CD4-positive, alpha-beta T cell treated with Interleukin-10 for 1 hour (primary cell): Measurements from ENCODE around the gene AACS.
"Not testable (repeated sequence)": the region's sequence is repeated elsewhere in the genome, so short reads cannot be mapped to it uniquely, and the experiment has no call there.

Experiments used
- DNase-seq: peaks from one replicate; pipeline ENCODE4 v3.0.0-alpha.2; 2020

AACS gene, protein sequence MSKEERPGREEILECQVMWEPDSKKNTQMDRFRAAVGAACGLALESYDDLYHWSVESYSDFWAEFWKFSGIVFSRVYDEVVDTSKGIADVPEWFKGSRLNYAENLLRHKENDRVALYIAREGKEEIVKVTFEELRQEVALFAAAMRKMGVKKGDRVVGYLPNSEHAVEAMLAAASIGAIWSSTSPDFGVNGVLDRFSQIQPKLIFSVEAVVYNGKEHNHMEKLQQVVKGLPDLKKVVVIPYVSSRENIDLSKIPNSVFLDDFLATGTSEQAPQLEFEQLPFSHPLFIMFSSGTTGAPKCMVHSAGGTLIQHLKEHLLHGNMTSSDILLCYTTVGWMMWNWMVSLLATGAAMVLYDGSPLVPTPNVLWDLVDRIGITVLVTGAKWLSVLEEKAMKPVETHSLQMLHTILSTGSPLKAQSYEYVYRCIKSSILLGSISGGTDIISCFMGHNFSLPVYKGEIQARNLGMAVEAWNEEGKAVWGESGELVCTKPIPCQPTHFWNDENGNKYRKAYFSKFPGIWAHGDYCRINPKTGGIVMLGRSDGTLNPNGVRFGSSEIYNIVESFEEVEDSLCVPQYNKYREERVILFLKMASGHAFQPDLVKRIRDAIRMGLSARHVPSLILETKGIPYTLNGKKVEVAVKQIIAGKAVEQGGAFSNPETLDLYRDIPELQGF

DNA sequence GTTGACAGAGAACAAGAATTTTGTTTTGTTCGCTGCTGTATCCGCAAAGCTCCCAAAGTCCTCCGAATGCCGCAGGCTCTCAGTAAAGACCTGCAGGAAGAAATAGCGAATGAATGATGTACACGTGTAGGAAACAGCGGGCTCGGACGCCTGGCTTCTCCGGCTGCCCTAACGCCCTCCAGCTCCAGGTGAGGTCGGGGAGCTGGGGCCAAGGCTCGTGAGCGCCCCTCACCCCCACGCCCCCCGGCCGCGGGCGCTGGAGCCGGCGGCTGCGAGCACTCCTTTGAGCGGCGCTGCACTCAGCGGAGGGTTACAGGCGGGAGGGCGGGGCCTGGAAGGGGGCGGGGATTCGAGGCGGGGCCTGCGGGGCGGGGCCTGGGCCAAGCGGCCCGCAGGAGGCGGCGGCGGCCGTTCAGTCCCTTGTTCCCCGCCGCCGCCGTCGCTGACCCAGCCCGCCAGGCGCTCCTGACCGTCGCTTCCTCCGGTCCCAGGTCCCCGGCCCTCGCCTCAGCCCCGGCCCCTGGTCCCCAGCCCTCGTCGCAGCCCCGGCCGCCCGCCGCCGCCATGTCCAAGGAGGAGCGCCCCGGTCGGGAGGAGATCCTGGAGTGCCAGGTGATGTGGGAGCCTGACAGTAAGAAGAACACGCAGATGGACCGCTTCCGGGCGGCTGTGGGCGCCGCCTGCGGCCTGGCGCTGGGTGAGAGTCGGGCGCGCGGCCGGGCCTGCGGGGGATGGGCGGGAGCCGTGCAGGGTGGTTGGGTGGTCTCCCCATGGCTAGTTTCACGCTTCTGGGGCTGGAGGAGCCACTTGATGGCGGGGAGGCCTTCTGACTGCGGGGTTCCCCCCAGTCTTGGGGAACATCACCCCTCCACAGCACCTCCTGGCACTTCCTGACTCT is at the start of gene AACS:
Gene AACS, plus strand, starts transcription at position 415 of the 898 bp plus-strand sequence. Its CDS starts 150 bp downstream, at position 565.
- DNase-seq = peak; percentile 80

- no peak for DNase-seq
Measured at GRCh38 chr12:125015680-125016310, 49.4 kb upstream of the AACS start.

DNA sequence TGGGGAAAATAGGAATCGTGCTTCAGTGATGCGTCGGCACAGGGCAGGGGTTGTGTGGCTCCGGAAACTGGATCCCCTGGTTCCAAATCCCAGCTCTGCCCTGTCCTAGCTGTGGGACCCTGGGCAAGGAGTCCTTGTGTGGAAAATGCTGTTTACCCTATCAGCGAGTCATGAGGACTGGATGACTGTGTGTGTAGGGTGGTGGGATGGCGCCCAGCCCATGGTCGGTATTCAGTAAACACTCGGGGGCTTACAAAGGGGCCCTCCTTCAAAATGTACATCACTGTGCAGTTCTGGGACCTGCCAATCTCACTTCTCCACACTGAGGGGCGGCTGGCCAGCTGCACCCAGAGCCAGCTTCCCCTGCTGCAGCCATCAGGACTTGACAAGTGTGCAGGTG is 47.4 kb upstream of the AACS start:
- DNase-seq = no peak

- no peak for DNase-seq
Measured at GRCh38 chr12:125018356-125018755, 46.9 kb upstream of the AACS start.

DNA sequence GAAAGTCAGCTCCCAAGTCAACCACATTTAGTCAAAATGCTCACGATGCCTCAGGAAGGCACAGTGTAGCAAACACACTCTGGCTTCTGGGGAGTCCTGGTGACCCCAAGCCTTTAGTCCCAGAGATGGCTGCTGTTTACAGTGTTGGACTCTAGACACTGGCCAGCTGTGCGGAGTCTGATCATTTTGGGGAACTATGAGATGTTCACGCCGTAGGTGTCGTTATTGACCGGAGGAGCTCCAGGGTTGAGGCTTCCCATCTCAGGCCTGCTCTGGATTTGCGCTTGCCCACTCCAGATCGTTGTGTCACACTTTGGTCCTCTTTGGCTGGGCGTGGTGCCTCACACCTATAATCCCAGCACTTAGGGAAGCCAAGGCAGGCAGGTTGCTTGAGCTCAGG is 44.1 kb upstream of the AACS start:
- no peak for DNase-seq

DNA sequence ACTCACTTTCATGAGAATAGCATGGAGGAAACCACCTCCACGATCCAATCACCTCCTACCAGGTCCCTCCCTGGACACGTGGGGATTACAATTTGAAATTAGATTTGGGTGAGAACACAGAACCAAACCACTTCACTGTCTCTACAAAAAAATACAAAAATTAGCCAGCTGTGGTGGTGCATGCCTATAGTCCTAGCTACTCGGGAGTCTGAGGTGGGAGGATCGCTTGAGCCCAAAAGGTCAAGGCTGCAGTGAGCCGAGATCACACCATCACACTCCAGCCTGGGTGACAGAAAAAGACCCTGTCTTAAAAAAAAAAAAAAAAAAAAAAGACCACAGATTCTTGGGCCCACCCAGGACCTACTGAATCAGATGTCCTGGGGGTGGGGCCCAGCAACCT is 43.5 kb upstream of the AACS start:
- no peak for DNase-seq

GRCh38 chr12:125023065-125023464 is 42.2 kb upstream of the AACS start:
- DNase-seq = no peak

GRCh38 chr12:125024949-125025563 is 40.2 kb upstream of the AACS start:
- no peak for DNase-seq

- no peak for DNase-seq
Measured at GRCh38 chr12:125025606-125026235, 39.5 kb upstream of the AACS start.

GRCh38 chr12:125028106-125028505 is 37.1 kb upstream of the AACS start:
- DNase-seq = no peak

GRCh38 chr12:125029761-125030358 is 35.4 kb upstream of the AACS start:
- DNase-seq = no peak

DNA sequence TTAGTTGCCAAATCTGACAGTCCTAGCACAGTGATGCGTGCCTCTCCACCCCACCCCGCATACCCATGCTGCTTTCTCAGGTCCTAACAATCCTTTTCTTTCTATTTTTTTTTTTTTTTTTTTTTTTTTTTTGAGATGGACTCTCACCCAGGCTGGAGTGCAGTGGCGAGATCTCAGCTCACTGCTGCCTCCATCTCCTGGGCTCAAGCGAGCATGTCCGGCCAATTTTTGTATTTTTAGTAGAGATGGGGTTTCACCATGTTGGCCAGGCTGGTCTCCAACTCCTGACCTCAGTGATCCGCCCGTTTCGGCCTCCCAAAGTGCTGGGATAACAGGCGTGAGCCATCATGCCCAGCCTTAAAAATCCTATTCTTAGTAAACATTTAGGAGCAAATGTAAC is 33.8 kb upstream of the AACS start:
- DNase-seq = not testable (repeated sequence)

DNA sequence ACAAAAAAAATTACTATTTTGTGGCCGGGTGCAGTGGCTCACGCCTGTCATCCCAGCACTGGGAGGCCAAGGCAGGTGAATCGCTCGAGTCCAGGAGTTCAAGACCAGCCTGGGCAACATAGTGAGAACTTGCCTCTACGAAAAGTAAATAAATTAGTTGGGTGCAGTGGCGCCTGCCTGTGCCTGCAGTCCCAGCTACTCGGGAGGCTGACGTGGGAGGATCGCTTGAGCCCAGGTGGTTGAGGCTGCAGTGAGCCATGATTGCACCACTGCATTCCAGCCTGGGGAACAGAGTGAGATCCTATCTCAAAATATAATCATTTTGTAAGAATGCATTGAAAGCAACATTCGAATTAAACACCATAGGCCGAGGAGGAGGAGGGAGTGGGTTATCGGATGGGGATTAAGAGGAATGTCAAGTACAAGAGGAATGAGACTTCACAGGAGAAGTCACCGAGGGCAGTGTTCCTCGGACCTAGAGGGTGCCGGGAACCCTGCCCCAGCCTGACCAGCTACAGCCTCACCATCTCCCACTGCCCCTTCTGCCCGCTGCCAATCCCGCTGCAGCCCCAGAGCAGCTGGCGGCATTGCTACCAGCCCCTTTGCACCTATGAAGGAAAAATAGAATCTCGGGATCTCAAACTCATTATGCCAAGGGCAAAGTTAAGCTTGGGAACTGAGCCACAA is 32.6 kb upstream of the AACS start:
- DNase-seq = no peak

DNA sequence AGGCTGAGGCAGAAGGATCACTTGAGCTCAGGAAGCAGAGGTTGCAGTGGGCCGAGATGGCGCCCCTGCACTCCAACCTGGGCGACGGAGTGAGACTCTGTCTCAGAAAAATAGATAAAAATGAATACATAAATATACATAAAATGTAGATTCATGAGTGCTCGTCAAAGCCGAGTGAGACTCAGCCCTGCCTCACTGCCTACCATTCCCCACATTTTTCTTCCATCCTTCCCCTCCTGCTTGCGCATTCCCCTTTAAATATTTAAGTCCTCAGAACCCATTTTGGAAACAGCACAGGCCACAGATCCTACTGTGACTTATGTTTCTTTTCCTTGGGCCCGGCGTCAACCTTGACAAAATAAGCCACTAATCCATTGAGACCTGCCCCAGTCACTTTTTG is 31.9 kb upstream of the AACS start:
- DNase-seq = no peak

DNA sequence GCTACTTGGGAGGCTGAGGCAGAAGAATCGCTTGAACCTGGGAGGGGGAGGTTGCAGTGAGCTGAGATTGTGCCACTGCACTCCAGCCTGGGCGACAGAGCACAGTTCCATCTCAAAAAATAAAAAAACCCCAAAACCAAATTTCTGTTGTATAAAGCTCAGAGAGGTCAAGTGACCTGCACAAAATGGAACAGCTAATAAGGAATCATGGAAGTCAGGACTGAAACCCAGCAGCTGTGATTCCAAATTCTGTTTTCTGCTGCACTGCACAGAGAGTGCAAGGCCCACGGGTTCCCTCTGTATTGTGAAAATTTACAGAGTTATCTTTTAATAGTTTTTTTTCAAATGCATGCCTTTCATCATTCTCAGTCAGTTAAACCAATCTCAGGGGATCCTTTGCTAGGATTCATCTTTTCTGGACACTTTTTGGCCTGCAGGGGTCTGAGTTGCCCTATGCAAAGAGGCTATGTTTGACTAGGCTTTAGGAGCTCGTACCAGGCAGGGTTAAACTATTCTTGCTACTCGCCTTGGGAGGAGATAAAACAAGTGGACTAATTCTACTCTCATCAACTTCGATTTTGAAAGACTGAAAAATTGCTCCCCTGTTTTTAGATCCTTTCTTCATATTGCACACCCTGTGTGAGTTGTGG is 26.1 kb upstream of the AACS start:
- no peak for DNase-seq

- no peak for DNase-seq
Measured at GRCh38 chr12:125049093-125049458, 16.2 kb upstream of the AACS start.

- DNase-seq = no peak
Measured at GRCh38 chr12:125050446-125050845, 14.8 kb upstream of the AACS start.

DNA sequence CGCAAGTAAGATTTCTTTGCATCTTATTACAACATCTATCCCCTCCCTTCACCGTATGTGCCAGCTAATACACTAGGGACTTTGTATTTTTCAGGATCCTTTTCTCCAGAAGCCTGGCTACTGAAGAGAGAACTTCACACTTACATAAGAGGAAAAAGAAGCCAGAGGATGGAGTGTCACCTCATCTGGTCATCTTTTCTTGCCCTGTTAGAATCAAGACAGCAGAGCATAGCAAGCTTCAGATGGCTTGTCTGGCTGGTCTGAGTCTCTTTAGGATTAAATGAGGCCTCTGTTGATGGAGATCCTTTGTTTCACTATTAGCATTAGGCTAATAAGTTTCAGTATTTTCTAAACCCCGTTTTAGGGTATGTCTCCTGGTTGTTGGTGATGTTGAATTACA is 14.4 kb upstream of the AACS start:
- DNase-seq = no peak

GRCh38 chr12:125053821-125054220 is 11.4 kb upstream of the AACS start:
- DNase-seq = no peak

- no peak for DNase-seq
Measured at GRCh38 chr12:125055591-125055990, 9.6 kb upstream of the AACS start.
